Mammary epithelial cell (primary cell): ENCODE data around the gene PPP1R10.

Source experiments
- EZH2 ChIP-seq: IDR thresholded peaks from 2 replicates; pipeline ENCODE4 v1.6.1; 2012; ENCODE audit warnings: low read length, inconsistent platforms, borderline replicate concordance
- TF ChIP-seq, protein P1 (sequence below), 2 donors: IDR thresholded peaks in 1 of 2; conservative IDR thresholded peaks in 1 of 2; 2 replicates each; pipeline ENCODE4 v1.5.1; 2011 to 2012; ENCODE audit warnings: inconsistent platforms in 2 of 2, low read length in 2 of 2, mild to moderate bottlenecking in 2 of 2, control low read depth in 1 of 2, low read depth in 1 of 2; ENCODE audit not compliant: insufficient read depth in 1 of 2; ENCODE audit errors: extremely low read depth in 1 of 2

- TF ChIP-seq, protein P1, sequence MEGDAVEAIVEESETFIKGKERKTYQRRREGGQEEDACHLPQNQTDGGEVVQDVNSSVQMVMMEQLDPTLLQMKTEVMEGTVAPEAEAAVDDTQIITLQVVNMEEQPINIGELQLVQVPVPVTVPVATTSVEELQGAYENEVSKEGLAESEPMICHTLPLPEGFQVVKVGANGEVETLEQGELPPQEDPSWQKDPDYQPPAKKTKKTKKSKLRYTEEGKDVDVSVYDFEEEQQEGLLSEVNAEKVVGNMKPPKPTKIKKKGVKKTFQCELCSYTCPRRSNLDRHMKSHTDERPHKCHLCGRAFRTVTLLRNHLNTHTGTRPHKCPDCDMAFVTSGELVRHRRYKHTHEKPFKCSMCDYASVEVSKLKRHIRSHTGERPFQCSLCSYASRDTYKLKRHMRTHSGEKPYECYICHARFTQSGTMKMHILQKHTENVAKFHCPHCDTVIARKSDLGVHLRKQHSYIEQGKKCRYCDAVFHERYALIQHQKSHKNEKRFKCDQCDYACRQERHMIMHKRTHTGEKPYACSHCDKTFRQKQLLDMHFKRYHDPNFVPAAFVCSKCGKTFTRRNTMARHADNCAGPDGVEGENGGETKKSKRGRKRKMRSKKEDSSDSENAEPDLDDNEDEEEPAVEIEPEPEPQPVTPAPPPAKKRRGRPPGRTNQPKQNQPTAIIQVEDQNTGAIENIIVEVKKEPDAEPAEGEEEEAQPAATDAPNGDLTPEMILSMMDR (conservative IDR thresholded peaks at IDR 0.05 in 1 of 2, IDR thresholded peaks at IDR 0.05 in 1 of 2; ENCODE audit: extremely low read depth in 1 of 2, insufficient read depth in 1 of 2, low read depth in 1 of 2, low read length in 2 of 2), result no peak
- no peak for TF ChIP-seq EZH2
These were observed 46.8 kb downstream of the PPP1R10 start for GRCh38 chr6:30570263-30570662.
